SU-DHL-6 (cell line): ENCODE data around the gene PPCDC.

ENCODE experiments used
- H2AFZ ChIP-seq: fragments of 200-600 bp; sonication (generic); 2 replicates; pipeline ENCODE4 v1.6.1; 2014; ENCODE audit warnings: low read depth, mild to moderate bottlenecking, moderate library complexity, mixed read lengths, antibody characterized with exemption, low read length; ENCODE audit not compliant: severe bottlenecking
- H3F3A ChIP-seq: fragments of 200-600 bp; shearing (Covaris generic); 2 replicates; pipeline ENCODE4 v1.6.0; 2016; ENCODE audit warnings: antibody characterized with exemption, mild to moderate bottlenecking; ENCODE audit not compliant: insufficient read depth
- H3K27ac ChIP-seq: fragments of 200-600 bp; sonication (generic); 2 replicates; pipeline ENCODE4 v1.5.1; 2016; ENCODE audit warnings: low read depth, mild to moderate bottlenecking, low read length, moderate library complexity, mixed read lengths
- H3K27me3 ChIP-seq: fragments of 200-600 bp; sonication (generic), shearing (Covaris generic); 2 replicates; pipeline ENCODE4 v1.6.0; 2014; ENCODE audit warnings: mild to moderate bottlenecking, low read length
- H3K36me3 ChIP-seq: fragments of 200-600 bp; sonication (generic); 2 replicates; pipeline ENCODE4 v1.6.1; 2014; ENCODE audit warnings: mild to moderate bottlenecking, low read length, mixed read lengths
- H3K4me2 ChIP-seq: fragments of 300-600, 200-600 bp; shearing (Covaris generic), sonication (generic); 2 replicates; pipeline ENCODE4 v1.6.0; 2014; ENCODE audit warnings: low read length, low read depth, mild to moderate bottlenecking; ENCODE audit not compliant: poor library complexity, severe bottlenecking
- H3K4me3 ChIP-seq: fragments of 200-600 bp; sonication (generic); 2 replicates; pipeline ENCODE4 v1.5.1; 2014; ENCODE audit warnings: antibody characterized with exemption, low read length, mild to moderate bottlenecking, mixed read lengths; ENCODE audit not compliant: insufficient read depth, poor library complexity, severe bottlenecking
- H3K79me2 ChIP-seq: fragments of 200-600 bp; sonication (generic); 2 replicates; pipeline ENCODE4 v1.6.1; 2014; ENCODE audit warnings: mild to moderate bottlenecking, low read length, moderate library complexity; ENCODE audit not compliant: insufficient read depth
- H3K9ac ChIP-seq: fragments of 200-600 bp; sonication (generic); 2 replicates; pipeline ENCODE4 v1.7.0; 2014; ENCODE audit warnings: mild to moderate bottlenecking, low read length
- H3K9me2 ChIP-seq: fragments of 200-600 bp; sonication (generic); replicated peaks from 2 replicates; pipeline ENCODE4 v1.6.1; 2014; ENCODE audit warnings: low read length; ENCODE audit not compliant: insufficient read depth
- H3K9me3 ChIP-seq: fragments of 200-600 bp; sonication (generic); 2 replicates; pipeline ENCODE4 v1.6.1; 2014; ENCODE audit warnings: low read length, mixed read lengths; ENCODE audit not compliant: insufficient read depth
- H4K20me1 ChIP-seq: fragments of 200-600 bp; sonication (generic); 2 replicates; pipeline ENCODE4 v1.6.1; 2014; ENCODE audit warnings: low read depth, mild to moderate bottlenecking, antibody characterized with exemption, low read length, moderate library complexity, mixed read lengths
- EZH2phosphoT487 ChIP-seq: fragments of 200-600 bp; sonication (generic), shearing (Covaris generic); conservative IDR thresholded peaks from 2 replicates; pipeline ENCODE4 v1.6.1; 2018; ENCODE audit warnings: mild to moderate bottlenecking, antibody characterized with exemption, low read length, moderate library complexity, mixed read lengths
- TF ChIP-seq, protein P1 (sequence below): fragments of 200-600 bp; sonication (generic); IDR thresholded peaks from one replicate; pipeline ENCODE4 v1.5.1; 2017; ENCODE audit warnings: antibody characterized with exemption, mild to moderate bottlenecking, low read length, moderate library complexity; ENCODE audit not compliant: insufficient read depth, poor library complexity, severe bottlenecking

PPCDC gene

DNA sequence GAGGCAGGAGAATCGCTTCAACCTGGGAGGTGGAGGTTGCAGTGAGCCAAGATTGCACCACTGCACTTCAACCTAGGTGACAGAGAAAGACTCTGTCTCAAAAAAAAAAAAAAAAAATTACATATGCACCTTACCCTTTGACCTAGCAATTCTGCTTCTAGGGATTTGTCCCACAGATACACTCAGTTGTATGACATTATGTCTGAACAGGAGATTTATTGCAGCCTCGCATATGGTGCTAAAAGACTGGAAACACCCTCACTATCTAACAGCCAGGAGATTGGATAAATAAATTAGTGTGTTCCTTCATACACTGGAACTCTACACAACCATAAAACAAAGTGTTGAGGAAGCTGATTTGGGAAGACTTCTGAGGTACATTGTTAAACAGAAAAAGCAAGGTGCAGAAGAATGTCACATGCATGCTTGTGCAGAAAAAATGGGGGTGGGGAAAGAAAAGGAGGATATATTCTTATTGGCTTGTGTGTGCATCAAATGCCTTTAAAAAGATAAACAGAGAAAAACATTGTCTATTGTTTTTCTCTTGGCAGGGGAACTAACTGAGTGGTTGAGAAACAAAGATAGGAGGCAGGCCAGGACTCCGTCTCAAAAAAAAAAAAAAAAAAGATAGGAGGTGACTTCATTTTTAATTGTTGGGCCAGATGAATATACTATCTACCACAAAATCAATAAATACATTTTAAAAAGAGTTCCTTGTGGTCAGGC, 30.9 kb downstream of the PPCDC start:
- no peak overlapping the region for H3K4me2 ChIP-seq
- H3K27me3 ChIP-seq = no peaks in the 10 kb centered on the region
- no peaks in the 10 kb centered on the region for H3K36me3 ChIP-seq
- H3K9me2 ChIP-seq = no peaks in the 10 kb centered on the region
- H3K9ac ChIP-seq = no peak overlapping the region
- H2AFZ ChIP-seq = no peak overlapping the region
- TF ChIP-seq EZH2phosphoT487 = no peak
- TF ChIP-seq, protein P1, sequence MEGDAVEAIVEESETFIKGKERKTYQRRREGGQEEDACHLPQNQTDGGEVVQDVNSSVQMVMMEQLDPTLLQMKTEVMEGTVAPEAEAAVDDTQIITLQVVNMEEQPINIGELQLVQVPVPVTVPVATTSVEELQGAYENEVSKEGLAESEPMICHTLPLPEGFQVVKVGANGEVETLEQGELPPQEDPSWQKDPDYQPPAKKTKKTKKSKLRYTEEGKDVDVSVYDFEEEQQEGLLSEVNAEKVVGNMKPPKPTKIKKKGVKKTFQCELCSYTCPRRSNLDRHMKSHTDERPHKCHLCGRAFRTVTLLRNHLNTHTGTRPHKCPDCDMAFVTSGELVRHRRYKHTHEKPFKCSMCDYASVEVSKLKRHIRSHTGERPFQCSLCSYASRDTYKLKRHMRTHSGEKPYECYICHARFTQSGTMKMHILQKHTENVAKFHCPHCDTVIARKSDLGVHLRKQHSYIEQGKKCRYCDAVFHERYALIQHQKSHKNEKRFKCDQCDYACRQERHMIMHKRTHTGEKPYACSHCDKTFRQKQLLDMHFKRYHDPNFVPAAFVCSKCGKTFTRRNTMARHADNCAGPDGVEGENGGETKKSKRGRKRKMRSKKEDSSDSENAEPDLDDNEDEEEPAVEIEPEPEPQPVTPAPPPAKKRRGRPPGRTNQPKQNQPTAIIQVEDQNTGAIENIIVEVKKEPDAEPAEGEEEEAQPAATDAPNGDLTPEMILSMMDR = no peak
- no peaks in the 10 kb centered on the region for H3K79me2 ChIP-seq
- no peaks in the 10 kb centered on the region for H3F3A ChIP-seq
- no peak overlapping the region for H3K27ac ChIP-seq
- H3K9me3 ChIP-seq = no peaks in the 10 kb centered on the region
- H3K4me3 ChIP-seq = no peak overlapping the region
- H4K20me1 ChIP-seq = no peaks in the 10 kb centered on the region

DNA sequence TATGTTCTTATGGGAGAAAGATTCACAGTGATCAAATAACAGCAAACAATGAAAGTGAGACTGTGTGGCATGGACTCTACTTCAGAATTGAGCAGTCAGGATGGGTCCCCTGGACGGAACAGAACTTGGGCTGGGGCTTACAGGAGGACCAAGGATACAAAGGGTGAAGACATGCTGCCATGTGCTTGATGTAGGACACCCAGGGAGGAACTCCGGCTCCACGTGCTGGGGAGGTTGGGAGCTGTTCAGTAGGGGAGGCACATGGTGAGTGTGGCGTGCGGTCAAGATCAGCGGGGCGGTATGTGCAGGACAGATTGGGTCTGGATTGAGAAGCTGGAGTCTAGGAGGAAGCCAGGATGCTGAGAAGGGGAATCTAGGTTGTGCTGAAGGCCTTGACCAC, 32.6 kb downstream of the PPCDC start:
- no peaks in the 10 kb centered on the region for H3F3A ChIP-seq
- no peaks in the 10 kb centered on the region for H3K9me3 ChIP-seq
- H2AFZ ChIP-seq = no peak overlapping the region
- H3K79me2 ChIP-seq = no peaks in the 10 kb centered on the region
- H4K20me1 ChIP-seq = no peaks in the 10 kb centered on the region
- H3K27ac ChIP-seq = no peak overlapping the region
- TF ChIP-seq EZH2phosphoT487 = no peak
- TF ChIP-seq, protein P1 = no peak
- H3K9me2 ChIP-seq = no peaks in the 10 kb centered on the region
- H3K4me3 ChIP-seq = no peak overlapping the region
- H3K4me2 ChIP-seq = no peak overlapping the region
- H3K27me3 ChIP-seq = no peaks in the 10 kb centered on the region
- H3K9ac ChIP-seq = no peak overlapping the region
- no peaks in the 10 kb centered on the region for H3K36me3 ChIP-seq

DNA sequence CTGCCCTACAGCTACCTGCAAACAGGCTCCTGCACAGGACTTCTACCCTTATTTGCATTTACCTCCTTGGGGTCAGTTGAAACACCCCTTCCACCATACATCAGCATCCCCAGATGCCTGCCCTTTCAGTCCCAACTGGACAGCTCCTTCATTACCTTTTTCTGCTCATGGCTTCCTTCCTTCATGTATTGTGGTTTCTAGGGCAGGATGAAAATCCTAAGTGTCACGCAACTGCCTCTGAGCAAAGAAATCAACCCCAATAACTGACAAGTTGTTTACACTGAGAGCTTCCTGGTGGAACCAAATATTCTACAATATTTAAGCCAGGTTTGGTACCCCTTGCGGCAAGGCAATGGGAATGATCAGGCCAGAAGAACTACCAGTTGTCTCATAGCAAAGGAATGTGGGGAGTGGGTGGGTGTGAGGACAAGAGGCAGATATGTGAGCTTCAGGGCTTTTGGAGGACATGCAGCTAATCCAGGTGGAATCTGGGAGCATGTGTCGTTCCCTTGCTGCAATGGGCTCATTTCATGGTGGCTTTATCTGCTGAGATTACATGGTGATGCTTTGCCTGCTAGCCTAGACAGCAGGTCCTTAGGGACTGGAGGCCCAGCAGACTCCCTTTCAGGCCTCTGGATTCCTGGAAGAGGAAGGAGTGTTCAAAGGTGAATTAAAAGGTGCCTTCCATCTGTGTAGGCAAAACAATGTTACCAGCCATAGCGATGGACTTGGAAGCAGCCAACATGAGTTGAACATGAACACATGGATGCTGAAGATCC, 34.9 kb downstream of the PPCDC start:
- no peaks in the 10 kb centered on the region for H3K79me2 ChIP-seq
- H3K9me3 ChIP-seq = no peaks in the 10 kb centered on the region
- no peaks in the 10 kb centered on the region for H4K20me1 ChIP-seq
- no peaks in the 10 kb centered on the region for H3F3A ChIP-seq
- H3K4me3 ChIP-seq = no peak overlapping the region
- H2AFZ ChIP-seq = no peak overlapping the region
- H3K4me2 ChIP-seq = no peak overlapping the region
- H3K27ac ChIP-seq = no peak overlapping the region
- no peak for TF ChIP-seq EZH2phosphoT487
- TF ChIP-seq, protein P1 = no peak
- no peaks in the 10 kb centered on the region for H3K9me2 ChIP-seq
- no peaks in the 10 kb centered on the region for H3K27me3 ChIP-seq
- no peak overlapping the region for H3K9ac ChIP-seq
- H3K36me3 ChIP-seq = no peaks in the 10 kb centered on the region
